ENCODE measurements around the gene ESPL1.

- peak; percentile 39 for TF ChIP-seq CTCF (IDR thresholded peaks at IDR 0.05; ENCODE audit: insufficient read depth, low read length, poor library complexity, severe bottlenecking)
- no peak for TF ChIP-seq EZH2phosphoT487 (conservative IDR thresholded peaks at IDR 0.05; ENCODE audit: low read length)
These were observed 16.4 kb upstream of the ESPL1 start for GRCh38 chr12:53251477-53252348.
